ENCODE data around the gene CPED1. TPM values are rescaled to one million over a fixed set of nuclear protein-coding genes. Genes with fewer than 3 reads are reported as not detected.

CPED1 gene
- total and polyA plus RNA-seq, 2 experiments from 2014 or later = 0.17 to 0.47 TPM

DNA sequence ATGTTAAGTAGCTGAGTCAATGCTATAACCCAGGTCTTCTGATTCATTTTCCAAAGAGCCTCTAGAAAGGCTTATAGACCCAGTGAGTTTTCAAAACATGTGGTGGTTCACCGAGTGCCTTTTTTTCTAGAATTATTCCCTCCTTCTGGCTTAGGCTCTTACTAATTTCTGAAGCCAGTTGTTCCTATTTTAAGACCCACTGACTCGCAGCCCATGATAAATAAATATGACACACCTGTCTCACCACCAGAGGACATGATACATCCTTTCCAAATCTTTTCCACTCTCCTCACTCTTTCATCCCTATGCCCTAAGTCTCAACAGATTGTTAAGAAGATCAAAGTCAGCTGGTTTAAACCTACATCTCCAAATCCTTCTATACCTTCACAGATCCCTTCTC is 214.3 kb downstream of the CPED1 start:
- Histone ChIP-seq H3K4me2 (no peak overlapping the region), H3K4me3 (no peak overlapping the region), H4K20me1 (replicated peaks; ENCODE audit: insufficient read depth) (no peaks in the 10 kb centered on the region), H3F3A (replicated peaks; ENCODE audit: low read depth) (no peaks in the 10 kb centered on the region), H3K36me3 (ENCODE audit: insufficient read depth) (no peaks in the 10 kb centered on the region), H3K4me1 (ENCODE audit: insufficient read depth) (no peaks in the 10 kb centered on the region; the same call in 1 of the 2 replicates), H2AFZ (no peak overlapping the region), H3K27me3 (ENCODE audit: insufficient read depth) (no peaks in the 10 kb centered on the region), H3K27ac (ENCODE audit: low read depth) (no peak overlapping the region), H3K9me2 (ENCODE audit: insufficient read depth) (no peaks in the 10 kb centered on the region; the same call in 1 of the 2 replicates), H3K79me2 (replicated peaks; ENCODE audit: insufficient read depth) (no peaks in the 10 kb centered on the region)
- Mint-ChIP-seq H3K27ac (no peak overlapping the region), H3K27me3 (ENCODE audit: insufficient read depth, low read depth, poor library complexity) (no peaks in the 10 kb centered on the region), H3K36me3 (ENCODE audit: low read depth) (no peaks in the 10 kb centered on the region), H3K9me3 (no peaks in the 10 kb centered on the region), H3K4me3 (no peak overlapping the region), H3K4me1 (peaks cover 3% of the 10 kb centered on the region; the same call in 2 of the 3 replicates)
- TF ChIP-seq EZH2phosphoT487 (IDR thresholded peaks at IDR 0.05; ENCODE audit: unreplicated experiment) = no peak
- TF ChIP-seq, protein P1, sequence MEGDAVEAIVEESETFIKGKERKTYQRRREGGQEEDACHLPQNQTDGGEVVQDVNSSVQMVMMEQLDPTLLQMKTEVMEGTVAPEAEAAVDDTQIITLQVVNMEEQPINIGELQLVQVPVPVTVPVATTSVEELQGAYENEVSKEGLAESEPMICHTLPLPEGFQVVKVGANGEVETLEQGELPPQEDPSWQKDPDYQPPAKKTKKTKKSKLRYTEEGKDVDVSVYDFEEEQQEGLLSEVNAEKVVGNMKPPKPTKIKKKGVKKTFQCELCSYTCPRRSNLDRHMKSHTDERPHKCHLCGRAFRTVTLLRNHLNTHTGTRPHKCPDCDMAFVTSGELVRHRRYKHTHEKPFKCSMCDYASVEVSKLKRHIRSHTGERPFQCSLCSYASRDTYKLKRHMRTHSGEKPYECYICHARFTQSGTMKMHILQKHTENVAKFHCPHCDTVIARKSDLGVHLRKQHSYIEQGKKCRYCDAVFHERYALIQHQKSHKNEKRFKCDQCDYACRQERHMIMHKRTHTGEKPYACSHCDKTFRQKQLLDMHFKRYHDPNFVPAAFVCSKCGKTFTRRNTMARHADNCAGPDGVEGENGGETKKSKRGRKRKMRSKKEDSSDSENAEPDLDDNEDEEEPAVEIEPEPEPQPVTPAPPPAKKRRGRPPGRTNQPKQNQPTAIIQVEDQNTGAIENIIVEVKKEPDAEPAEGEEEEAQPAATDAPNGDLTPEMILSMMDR (conservative IDR thresholded peaks at IDR 0.05; ENCODE audit: low read depth in 2 of 2) = no peak
- TF ChIP-seq POLR2AphosphoS5 (IDR thresholded peaks at IDR 0.05; ENCODE audit: low read depth) = no peak
- TF ChIP-seq ZNF331 (CRISPR knock-in tag; IDR thresholded peaks at IDR 0.05; ENCODE audit: low read depth) = no peak
- ATAC-seq (no peak), DNase-seq (ENCODE audit: low spot score) (no peak)

DNA sequence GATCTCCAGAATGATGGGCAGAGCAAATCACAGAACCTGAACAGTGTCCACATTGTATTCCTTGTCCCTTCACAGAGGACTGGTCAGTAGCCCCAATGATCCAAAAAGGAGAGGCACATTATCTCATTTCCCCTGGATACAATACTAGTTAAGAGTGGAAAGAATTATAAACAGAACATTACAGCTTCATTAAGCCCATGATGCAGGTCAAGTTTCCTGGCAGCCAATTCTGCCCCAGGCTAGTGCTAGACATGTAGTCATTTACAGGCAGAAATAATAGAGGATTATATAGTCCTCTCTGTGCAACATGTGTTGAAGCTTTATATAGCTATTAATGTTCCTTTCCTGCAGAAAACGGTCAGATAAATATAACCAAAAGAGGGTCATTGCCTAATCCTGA is 216.0 kb downstream of the CPED1 start:
- H3K9me3 Mint-ChIP-seq = no peaks in the 10 kb centered on the region
- H3K9me2 ChIP-seq (ENCODE audit: insufficient read depth) = no peaks in the 10 kb centered on the region; the same call in 1 of the 2 replicates
- no peaks in the 10 kb centered on the region for H3K36me3 Mint-ChIP-seq (ENCODE audit: low read depth)
- no peaks in the 10 kb centered on the region for H4K20me1 ChIP-seq (replicated peaks; ENCODE audit: insufficient read depth)
- no peak overlapping the region for H3K4me3 Mint-ChIP-seq
- no peaks in the 10 kb centered on the region for H3K79me2 ChIP-seq (replicated peaks; ENCODE audit: insufficient read depth)
- DNase-seq (ENCODE audit: low spot score) (no peak), ATAC-seq (no peak)
- no peaks in the 10 kb centered on the region; the same call in 1 of the 2 replicates for H3K4me1 ChIP-seq (ENCODE audit: insufficient read depth)
- H3F3A ChIP-seq (replicated peaks; ENCODE audit: low read depth) = no peaks in the 10 kb centered on the region
- H2AFZ ChIP-seq = no peak overlapping the region
- no peaks in the 10 kb centered on the region for H3K36me3 ChIP-seq (ENCODE audit: insufficient read depth)
- H3K27me3 ChIP-seq (ENCODE audit: insufficient read depth) = no peaks in the 10 kb centered on the region
- no peak overlapping the region for H3K4me3 ChIP-seq
- no peak overlapping the region for H3K4me2 ChIP-seq
- no peaks in the 10 kb centered on the region for H3K27me3 Mint-ChIP-seq (ENCODE audit: insufficient read depth, low read depth, poor library complexity)
- no peak overlapping the region for H3K27ac ChIP-seq (ENCODE audit: low read depth)
- H3K27ac Mint-ChIP-seq = no peak overlapping the region
- peaks cover 3% of the 10 kb centered on the region; the same call in 2 of the 3 replicates for H3K4me1 Mint-ChIP-seq
- no peak for TF ChIP-seq EZH2 (IDR thresholded peaks at IDR 0.05; ENCODE audit: low read depth, unreplicated experiment)
- TF ChIP-seq NANOG (IDR thresholded peaks at IDR 0.05; ENCODE audit: borderline replicate concordance) = no peak
- no peak for TF ChIP-seq ZNF114 (CRISPR knock-in tag; IDR thresholded peaks at IDR 0.05)
- TF ChIP-seq, protein P2, sequence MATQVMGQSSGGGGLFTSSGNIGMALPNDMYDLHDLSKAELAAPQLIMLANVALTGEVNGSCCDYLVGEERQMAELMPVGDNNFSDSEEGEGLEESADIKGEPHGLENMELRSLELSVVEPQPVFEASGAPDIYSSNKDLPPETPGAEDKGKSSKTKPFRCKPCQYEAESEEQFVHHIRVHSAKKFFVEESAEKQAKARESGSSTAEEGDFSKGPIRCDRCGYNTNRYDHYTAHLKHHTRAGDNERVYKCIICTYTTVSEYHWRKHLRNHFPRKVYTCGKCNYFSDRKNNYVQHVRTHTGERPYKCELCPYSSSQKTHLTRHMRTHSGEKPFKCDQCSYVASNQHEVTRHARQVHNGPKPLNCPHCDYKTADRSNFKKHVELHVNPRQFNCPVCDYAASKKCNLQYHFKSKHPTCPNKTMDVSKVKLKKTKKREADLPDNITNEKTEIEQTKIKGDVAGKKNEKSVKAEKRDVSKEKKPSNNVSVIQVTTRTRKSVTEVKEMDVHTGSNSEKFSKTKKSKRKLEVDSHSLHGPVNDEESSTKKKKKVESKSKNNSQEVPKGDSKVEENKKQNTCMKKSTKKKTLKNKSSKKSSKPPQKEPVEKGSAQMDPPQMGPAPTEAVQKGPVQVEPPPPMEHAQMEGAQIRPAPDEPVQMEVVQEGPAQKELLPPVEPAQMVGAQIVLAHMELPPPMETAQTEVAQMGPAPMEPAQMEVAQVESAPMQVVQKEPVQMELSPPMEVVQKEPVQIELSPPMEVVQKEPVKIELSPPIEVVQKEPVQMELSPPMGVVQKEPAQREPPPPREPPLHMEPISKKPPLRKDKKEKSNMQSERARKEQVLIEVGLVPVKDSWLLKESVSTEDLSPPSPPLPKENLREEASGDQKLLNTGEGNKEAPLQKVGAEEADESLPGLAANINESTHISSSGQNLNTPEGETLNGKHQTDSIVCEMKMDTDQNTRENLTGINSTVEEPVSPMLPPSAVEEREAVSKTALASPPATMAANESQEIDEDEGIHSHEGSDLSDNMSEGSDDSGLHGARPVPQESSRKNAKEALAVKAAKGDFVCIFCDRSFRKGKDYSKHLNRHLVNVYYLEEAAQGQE (IDR thresholded peaks at IDR 0.05; ENCODE audit: unreplicated experiment) = no peak
- TF ChIP-seq STAT1 (IDR thresholded peaks at IDR 0.05; ENCODE audit: unreplicated experiment) = no peak
- no peak for TF ChIP-seq ZNF331 (CRISPR knock-in tag; IDR thresholded peaks at IDR 0.05; ENCODE audit: low read depth)
- no peak for TF ChIP-seq POLR2AphosphoS5 (IDR thresholded peaks at IDR 0.05; ENCODE audit: low read depth)
- TF ChIP-seq CREB1 (CRISPR knock-in tag; IDR thresholded peaks at IDR 0.05; ENCODE audit: low read depth) = no peak
- TF ChIP-seq, protein P1 (conservative IDR thresholded peaks at IDR 0.05; ENCODE audit: low read depth in 2 of 2) = no peak
- TF ChIP-seq, protein P3, sequence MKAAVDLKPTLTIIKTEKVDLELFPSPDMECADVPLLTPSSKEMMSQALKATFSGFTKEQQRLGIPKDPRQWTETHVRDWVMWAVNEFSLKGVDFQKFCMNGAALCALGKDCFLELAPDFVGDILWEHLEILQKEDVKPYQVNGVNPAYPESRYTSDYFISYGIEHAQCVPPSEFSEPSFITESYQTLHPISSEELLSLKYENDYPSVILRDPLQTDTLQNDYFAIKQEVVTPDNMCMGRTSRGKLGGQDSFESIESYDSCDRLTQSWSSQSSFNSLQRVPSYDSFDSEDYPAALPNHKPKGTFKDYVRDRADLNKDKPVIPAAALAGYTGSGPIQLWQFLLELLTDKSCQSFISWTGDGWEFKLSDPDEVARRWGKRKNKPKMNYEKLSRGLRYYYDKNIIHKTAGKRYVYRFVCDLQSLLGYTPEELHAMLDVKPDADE (IDR thresholded peaks at IDR 0.05) = no peak

Measured in GM23338 (cell line).